Mesenchymal stem cell (in vitro differentiated cells and primary cell): Measurements from ENCODE around the gene RPS15.

Source experiments
- DNase-seq: peaks from one replicate; pipeline ENCODE4 v3.0.0-alpha.2; 2013
- H2AFZ ChIP-seq: one replicate; pipeline ENCODE4 v1.6.1; 2013; ENCODE audit warnings: low read depth, mild to moderate bottlenecking, control low read depth, inconsistent platforms, low read length, moderate library complexity
- H2AK5ac ChIP-seq: 2 replicates; pipeline ENCODE4 v1.6.1; 2013; ENCODE audit warnings: low read length, moderate library complexity, mild to moderate bottlenecking, inconsistent platforms; ENCODE audit not compliant: severe bottlenecking
- H2BK120ac ChIP-seq: one replicate; pipeline ENCODE4 v1.6.1; 2013; ENCODE audit warnings: low read depth, mild to moderate bottlenecking, inconsistent platforms, low read length, moderate library complexity
- H2BK12ac ChIP-seq, 2 experiments: one replicate each; pipeline ENCODE4 v1.6.1; 2013; ENCODE audit warnings: inconsistent platforms in 2 of 2, low read length in 2 of 2, mild to moderate bottlenecking in 2 of 2, moderate library complexity in 2 of 2, control low read depth in 1 of 2
- H2BK15ac ChIP-seq: one replicate; pipeline ENCODE4 v1.6.1; 2013; ENCODE audit warnings: mild to moderate bottlenecking, low read depth, inconsistent platforms; ENCODE audit not compliant: poor library complexity, severe bottlenecking
- H2BK5ac ChIP-seq: 2 replicates; pipeline ENCODE4 v1.6.1; 2013; ENCODE audit warnings: low read depth, mild to moderate bottlenecking, low read length, control low read depth, inconsistent platforms; ENCODE audit not compliant: poor library complexity, severe bottlenecking
- H3K14ac ChIP-seq, 2 experiments: one replicate each; pipeline ENCODE4 v1.6.1; 2013; ENCODE audit warnings: inconsistent platforms in 2 of 2, low read length in 2 of 2, control low read depth in 1 of 2, mild to moderate bottlenecking in 1 of 2, moderate library complexity in 1 of 2
- H3K18ac ChIP-seq, 2 experiments: one replicate each; pipeline ENCODE4 v1.6.1; 2013; ENCODE audit warnings: inconsistent platforms in 2 of 2, low read length in 2 of 2, control low read depth in 1 of 2, low read depth in 1 of 2, mild to moderate bottlenecking in 1 of 2
- H3K23ac ChIP-seq, 2 experiments: one replicate each; pipeline ENCODE4 v1.6.1; 2013; ENCODE audit warnings: inconsistent platforms in 2 of 2, low read length in 2 of 2, mild to moderate bottlenecking in 2 of 2, moderate library complexity in 2 of 2, control low read depth in 1 of 2
- H3K27ac ChIP-seq: 2 replicates; pipeline ENCODE4 v1.5.1; 2013; ENCODE audit warnings: mild to moderate bottlenecking, moderate library complexity, low read length, control low read depth, inconsistent platforms; ENCODE audit not compliant: poor library complexity, severe bottlenecking
- H3K27me3 ChIP-seq, 2 experiments: 2 replicates each; pipeline versions ENCODE4 v1.6.1 to v1.7.0; 2013; ENCODE audit warnings: low read length in 2 of 2, mild to moderate bottlenecking in 2 of 2, moderate library complexity in 2 of 2, control low read depth in 1 of 2, inconsistent platforms in 1 of 2; ENCODE audit not compliant: control insufficient read depth in 1 of 2, insufficient read depth in 1 of 2
- H3K36me3 ChIP-seq, 2 experiments: 2 replicates each; pipeline versions ENCODE4 v1.6.1 to v1.7.0; 2013; ENCODE audit warnings: low read length in 2 of 2, control low read depth in 1 of 2, inconsistent platforms in 1 of 2, low read depth in 1 of 2, mild to moderate bottlenecking in 1 of 2; ENCODE audit not compliant: insufficient read depth in 2 of 2, control insufficient read depth in 1 of 2
- H3K4ac ChIP-seq, 2 experiments: one replicate each; pipeline ENCODE4 v1.6.1; 2013; ENCODE audit warnings: inconsistent platforms in 2 of 2, low read length in 2 of 2, mild to moderate bottlenecking in 2 of 2, moderate library complexity in 2 of 2, control low read depth in 1 of 2, low read depth in 1 of 2
- H3K4me1 ChIP-seq: 2 replicates; pipeline ENCODE4 v1.6.1; 2013; ENCODE audit warnings: low read depth, low read length, control low read depth; ENCODE audit not compliant: control insufficient read depth, insufficient read depth
- H3K4me2 ChIP-seq: 2 replicates; pipeline ENCODE4 v1.6.1; 2013; ENCODE audit warnings: low read length, mild to moderate bottlenecking, inconsistent platforms; ENCODE audit not compliant: poor library complexity, severe bottlenecking
- H3K4me3 ChIP-seq, 2 experiments: 2 replicates each; pipeline versions ENCODE4 v1.5.1 to v1.7.0; 2013; ENCODE audit warnings: low read length in 2 of 2, mild to moderate bottlenecking in 2 of 2, control low read depth in 1 of 2, low read depth in 1 of 2; ENCODE audit not compliant: insufficient read depth in 1 of 2
- H3K79me1 ChIP-seq: replicated peaks from 2 replicates; pipeline ENCODE4 v1.6.1; 2013; ENCODE audit warnings: mild to moderate bottlenecking, control low read depth, low read length, inconsistent platforms; ENCODE audit not compliant: poor library complexity, severe bottlenecking
- H3K9ac ChIP-seq: 2 replicates; pipeline ENCODE4 v1.7.0; 2013; ENCODE audit warnings: mild to moderate bottlenecking, low read length, moderate library complexity
- H3K9me3 ChIP-seq: 2 replicates; pipeline ENCODE4 v1.7.0; 2013; ENCODE audit warnings: mild to moderate bottlenecking, low read length; ENCODE audit not compliant: control insufficient read depth
- H4K8ac ChIP-seq: one replicate; pipeline ENCODE4 v1.6.1; 2013; ENCODE audit warnings: inconsistent platforms, mild to moderate bottlenecking, low read length, moderate library complexity
- H4K91ac ChIP-seq: one replicate; pipeline ENCODE4 v1.6.1; 2013; ENCODE audit warnings: mild to moderate bottlenecking, low read length, inconsistent platforms
- WGBS: methylation state at CpG from one replicate; pipeline ENCODE4 v1.1.7; 2013; ENCODE audit warnings: mixed read lengths; 5-methylcytosine and 5-hydroxymethylcytosine counted together

RPS15 gene

GRCh38 chr19:1449467-1450442 is 11.6 kb downstream of the RPS15 start, which contains the start of gene APC2:
APC2 (plus strand) TSS chr19:1450121; CDS start chr19:1453002, 2,881 bp downstream.
- Histone ChIP-seq H3K9ac (no peak within 1 kb of the TSS), H3K27me3 (peaks cover 62 to 80% of the 10 kb centered on the region in 2 experiments), H3K36me3 (no peaks in the 10 kb centered on the region), H3K4me2 (no peak within 1 kb of the TSS), H2BK5ac (no peak within 1 kb of the TSS), H2BK15ac (no peak within 1 kb of the TSS), H2BK12ac (no peak within 1 kb of the TSS), H3K27ac (no peak within 1 kb of the TSS), H3K79me1 (no peaks in the 10 kb centered on the region), H3K4me3 (no peak within 1 kb of the TSS), H3K18ac (no peak within 1 kb of the TSS), H2AK5ac (no peak within 1 kb of the TSS), H3K9me3 (no peaks in the 10 kb centered on the region), H4K8ac (no peak within 1 kb of the TSS), H2AFZ (no peak within 1 kb of the TSS), H3K14ac (no peak within 1 kb of the TSS), H3K23ac (no peak within 1 kb of the TSS), H3K4me1 (peaks cover 27% of the 10 kb centered on the region), H4K91ac (no peak within 1 kb of the TSS), H2BK120ac (no peak within 1 kb of the TSS), H3K4ac (no peak within 1 kb of the TSS)
- 12% methylated on average over 51 of the region's 74 CpGs for WGBS
- peak; percentile 44 for DNase-seq

- no peak overlapping the region for H3K4me3 ChIP-seq
- H2BK5ac ChIP-seq: no peak overlapping the region
- no peak overlapping the region for H3K9ac ChIP-seq
- no peaks in the 10 kb centered on the region for H3K36me3 ChIP-seq
- H2BK15ac ChIP-seq: no peak overlapping the region
- no peak overlapping the region for H2AFZ ChIP-seq
- H3K27ac ChIP-seq: no peak overlapping the region
- 71% methylated on average over 22 of the region's 22 CpGs for WGBS
- H3K9me3 ChIP-seq: no peaks in the 10 kb centered on the region
- no peak overlapping the region for H3K23ac ChIP-seq
- no peak overlapping the region for H4K8ac ChIP-seq
- H3K27me3 ChIP-seq: peaks cover 68 to 92% of the 10 kb centered on the region in 2 experiments
- no peak for DNase-seq
- no peak overlapping the region for H3K14ac ChIP-seq
- H4K91ac ChIP-seq: no peak overlapping the region
- H3K79me1 ChIP-seq: no peaks in the 10 kb centered on the region
- H2BK12ac ChIP-seq: no peak overlapping the region
- H2AK5ac ChIP-seq: no peak overlapping the region
- no peak overlapping the region for H3K4me2 ChIP-seq
- H3K18ac ChIP-seq: no peak overlapping the region
- no peak overlapping the region for H3K4ac ChIP-seq
- peaks cover 22% of the 10 kb centered on the region for H3K4me1 ChIP-seq
- no peak overlapping the region for H2BK120ac ChIP-seq
Measured at GRCh38 chr19:1450735-1451731, 12.8 kb downstream of the RPS15 start.

DNA sequence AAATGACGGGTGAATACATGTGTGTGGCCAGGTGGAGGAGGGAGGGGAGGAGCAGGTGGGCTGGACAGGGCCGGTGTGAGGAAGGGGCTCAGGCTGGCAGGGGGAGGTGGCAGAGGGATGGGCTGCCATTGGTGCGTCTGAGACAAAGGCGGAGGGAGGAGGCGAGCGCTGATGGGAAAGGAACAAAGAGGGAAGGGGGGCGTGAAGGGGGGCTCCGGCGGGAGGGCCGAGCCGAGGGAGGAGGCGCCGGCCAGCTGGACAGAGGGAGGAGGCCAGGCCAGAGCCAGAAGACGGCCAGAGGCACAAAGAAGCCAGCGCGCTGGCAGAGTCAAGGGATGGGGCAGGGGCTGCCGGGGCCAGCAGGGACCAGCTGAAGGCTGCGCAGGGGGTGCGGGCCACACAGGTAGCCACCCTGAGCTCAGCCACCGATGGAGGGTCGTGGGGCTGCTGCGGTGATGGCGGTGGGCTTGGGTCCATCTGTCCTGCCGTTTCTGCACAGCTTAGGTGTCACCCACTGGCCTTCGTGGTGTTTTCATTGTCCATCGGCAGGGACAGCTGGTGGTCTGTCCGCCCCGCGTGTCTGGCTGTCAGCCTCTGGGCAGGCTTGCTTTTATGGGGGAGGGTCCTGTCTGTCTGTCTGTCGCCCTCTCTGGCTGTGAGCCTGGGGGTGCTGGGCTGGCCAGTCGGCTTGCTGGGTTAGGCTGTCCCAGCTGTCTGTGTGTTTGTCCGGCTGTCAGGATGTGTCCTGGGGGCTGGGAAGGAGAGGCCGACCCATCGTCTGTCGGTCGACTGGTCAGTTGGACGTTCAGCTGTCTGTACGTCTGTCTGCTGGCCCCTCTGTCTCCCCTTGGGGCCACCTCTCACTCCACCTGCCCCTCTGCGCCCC is 14.0 kb downstream of the RPS15 start:
- H3K4me3 ChIP-seq: no peak overlapping the region
- no peak overlapping the region for H2BK15ac ChIP-seq
- no peak overlapping the region for H2BK12ac ChIP-seq
- no peak overlapping the region for H3K27ac ChIP-seq
- H2AK5ac ChIP-seq: no peak overlapping the region
- no peak overlapping the region for H4K8ac ChIP-seq
- no peaks in the 10 kb centered on the region for H3K9me3 ChIP-seq
- peaks cover 68 to 92% of the 10 kb centered on the region in 2 experiments for H3K27me3 ChIP-seq
- no peak overlapping the region for H2AFZ ChIP-seq
- 59% methylated on average over 38 of the region's 39 CpGs for WGBS
- peaks cover 0 to 4% of the 10 kb centered on the region in 2 experiments for H3K36me3 ChIP-seq
- H3K18ac ChIP-seq: no peak overlapping the region
- H3K23ac ChIP-seq: no peak overlapping the region
- no peak overlapping the region for H3K4ac ChIP-seq
- H3K14ac ChIP-seq: no peak overlapping the region
- no peak for DNase-seq
- no peak overlapping the region for H3K4me2 ChIP-seq
- H4K91ac ChIP-seq: no peak overlapping the region
- peaks cover 16% of the 10 kb centered on the region for H3K4me1 ChIP-seq
- H3K9ac ChIP-seq: no peak overlapping the region
- no peak overlapping the region for H2BK5ac ChIP-seq
- H3K79me1 ChIP-seq: no peaks in the 10 kb centered on the region
- no peak overlapping the region for H2BK120ac ChIP-seq
